HCT116 (cell line): Measurements from ENCODE around the gene JAG1. TPM values are rescaled to one million over a fixed set of nuclear protein-coding genes. Genes with fewer than 3 reads are reported as not detected.

Experiments used
- ATAC-seq: fragments of 200-7000 bp; cut with Tn5 transposase; 2 replicates; pipeline ENCODE4 v1.9.1; 2020; ENCODE audit warnings: mild to moderate bottlenecking, moderate library complexity
- BruUV-seq: library from RNA; stranded (reverse); fragments of 400-500 nt; replicated peaks from 2 replicates; lab custom pipeline; 2021; lab: Mats Ljungman, UMichigan
- CTCF ChIA-PET: fragments of 300-600 bp; sonication (Branson Sonifier 250); formaldehyde crosslinking; loops from one replicate; lab custom pipeline; 2021; ENCODE audit warnings: antibody characterized with exemption; lab: Charles Lee
- POLR2A ChIA-PET: fragments of 300-600, 350-600 bp; sonication (Branson Sonifier 250); formaldehyde crosslinking; loops from one replicate; lab custom pipeline; 2021; ENCODE audit warnings: antibody characterized with exemption; lab: Charles Lee
- RAD21 ChIA-PET, 2 experiments: fragments of 300-600 bp; sonication (Branson Sonifier 250); formaldehyde crosslinking; loops; one replicate each; lab custom pipeline; 2023; ENCODE audit warnings: low total read pairs in 2 of 2; ENCODE audit not compliant: uncharacterized antibody in 2 of 2, unreplicated experiment in 2 of 2, low non-redundant PET in 1 of 2; lab: Charles Lee
- DNase-seq: peaks from one replicate; pipeline ENCODE4 v3.0.0-alpha.2; 2010; ENCODE audit warnings: low read depth, low spot score
- H2AFZ ChIP-seq: fragments of 200-600 bp; shearing (Covaris generic), sonication (generic); 2 replicates; pipeline ENCODE4 v1.6.1; 2017; ENCODE audit warnings: low read depth, mixed run types, mixed read lengths, antibody characterized with exemption, low read length; ENCODE audit not compliant: poor library complexity, severe bottlenecking
- H3K27ac ChIP-seq: 2 replicates; pipeline ENCODE4 v1.5.1; 2012; ENCODE audit warnings: low read depth, low read length
- H3K27me3 ChIP-seq: fragments of 200-600 bp; sonication (generic); 2 replicates; pipeline ENCODE4 v1.6.1; 2016; ENCODE audit warnings: mixed run types, low read length, mixed read lengths; ENCODE audit not compliant: insufficient read depth
- H3K36me3 ChIP-seq, 2 experiments: fragments of 200-500 bp in 1 of 2; fragments of 200-600 bp in 1 of 2; sonication (Bioruptor generic) in 1 of 2; sonication (generic) in 1 of 2; 2 replicates each; pipeline versions ENCODE4 v1.5.1 to v1.6.1; 2014 to 2016; ENCODE audit warnings: low read length in 2 of 2, inconsistent platforms in 1 of 2, mixed read lengths in 1 of 2, mixed run types in 1 of 2; ENCODE audit not compliant: insufficient read depth in 2 of 2, control insufficient read depth in 1 of 2
- H3K4me1 ChIP-seq, 2 experiments: fragments of 200-600 bp in 1 of 2; sonication (generic) in 1 of 2; 2 replicates each; pipeline versions ENCODE4 v1.5.1 to v1.6.1; 2012 to 2017; ENCODE audit warnings: low read length in 2 of 2, inconsistent platforms in 1 of 2, mild to moderate bottlenecking in 1 of 2, mixed read lengths in 1 of 2, mixed run types in 1 of 2, moderate library complexity in 1 of 2; ENCODE audit not compliant: insufficient read depth in 2 of 2, control insufficient read depth in 1 of 2
- H3K4me2 ChIP-seq: fragments of 200-600 bp; sonication (generic); 2 replicates; pipeline ENCODE4 v1.6.1; 2017; ENCODE audit warnings: mixed run types, low read length, mixed read lengths
- H3K4me3 ChIP-seq, 2 experiments: fragments of 200-600 bp in 1 of 2; sonication (generic) in 1 of 2; replicated peaks in 1 of 2; 2 replicates each; pipeline ENCODE4 v1.5.1; 2011 to 2016; ENCODE audit warnings: low read length in 2 of 2, control low read depth in 1 of 2, low read depth in 1 of 2, mild to moderate bottlenecking in 1 of 2, mixed read lengths in 1 of 2, mixed run types in 1 of 2
- H3K79me2 ChIP-seq: fragments of 200-600 bp; sonication (generic); 2 replicates; pipeline ENCODE4 v1.6.1; 2017; ENCODE audit warnings: mild to moderate bottlenecking, mixed run types, low read length, moderate library complexity, mixed read lengths; ENCODE audit not compliant: insufficient read depth
- H3K9ac ChIP-seq: fragments of 200-600 bp; sonication (generic); 2 replicates; pipeline ENCODE4 v1.6.1; 2016; ENCODE audit warnings: low read length, mixed read lengths
- H3K9me2 ChIP-seq: fragments of 200-600 bp; sonication (generic), shearing (Covaris generic); 2 replicates; pipeline ENCODE4 v1.6.1; 2017; ENCODE audit warnings: mixed run types, mild to moderate bottlenecking, moderate library complexity; ENCODE audit not compliant: insufficient read depth
- H3K9me3 ChIP-seq, 2 experiments: fragments of 200-500 bp in 1 of 2; fragments of 200-600 bp in 1 of 2; sonication (Bioruptor generic) in 1 of 2; sonication (generic) in 1 of 2; 2 replicates each; pipeline ENCODE4 v1.6.1; 2014 to 2017; ENCODE audit warnings: low read length in 2 of 2, mixed read lengths in 2 of 2, inconsistent platforms in 1 of 2, low read depth in 1 of 2, mild to moderate bottlenecking in 1 of 2, mixed run types in 1 of 2, moderate library complexity in 1 of 2; ENCODE audit not compliant: control insufficient read depth in 1 of 2, insufficient read depth in 1 of 2
- H4K20me1 ChIP-seq: fragments of 200-600 bp; sonication (generic), shearing (Covaris generic); 2 replicates; pipeline ENCODE4 v1.6.1; 2017; ENCODE audit warnings: mixed run types, mild to moderate bottlenecking, moderate library complexity; ENCODE audit not compliant: insufficient read depth
- ATF3 ChIP-seq: IDR thresholded peaks from 2 replicates; pipeline ENCODE4 v1.6.1; 2012
- CBX3 ChIP-seq: IDR thresholded peaks from 2 replicates; pipeline ENCODE4 v1.6.1; 2012; ENCODE audit warnings: low read depth
- CTCF ChIP-seq, 3 experiments: fragments of 200-600 bp in 1 of 3; sonication (generic) in 1 of 3; IDR thresholded peaks in 2 of 3; conservative IDR thresholded peaks in 1 of 3; 2 replicates each; pipeline ENCODE4 v1.5.1; 2012 to 2017; ENCODE audit warnings: low read depth in 2 of 3, low read length in 2 of 3, antibody characterized with exemption in 1 of 3, borderline replicate concordance in 1 of 3, control low read depth in 1 of 3, mild to moderate bottlenecking in 1 of 3, mixed read lengths in 1 of 3, mixed run types in 1 of 3, moderate library complexity in 1 of 3; ENCODE audit not compliant: insufficient read depth in 1 of 3
- FOSL1 ChIP-seq: IDR thresholded peaks from 2 replicates; pipeline ENCODE4 v1.6.1; 2012; ENCODE audit warnings: low read depth
- POLR2AphosphoS5 ChIP-seq: IDR thresholded peaks from 2 replicates; pipeline ENCODE4 v1.6.1; 2011; ENCODE audit warnings: mild to moderate bottlenecking, low read depth, low read length, moderate library complexity
- REST ChIP-seq: IDR thresholded peaks from 2 replicates; pipeline ENCODE4 v1.6.1; 2012; ENCODE audit warnings: low read depth
- SRF ChIP-seq: IDR thresholded peaks from 2 replicates; pipeline ENCODE4 v1.6.1; 2012; ENCODE audit warnings: low read depth
- TCF7L2 ChIP-seq: IDR thresholded peaks from 2 replicates; pipeline ENCODE4 v1.7.0; 2011; ENCODE audit warnings: borderline replicate concordance, inconsistent platforms; ENCODE audit not compliant: insufficient read depth, insufficient read length; ENCODE audit errors: extremely low read depth
- YY1 ChIP-seq: IDR thresholded peaks from 2 replicates; pipeline ENCODE4 v1.6.1; 2011; ENCODE audit warnings: low read length, low read depth, moderate library complexity, mild to moderate bottlenecking; ENCODE audit not compliant: insufficient replicate concordance; ENCODE audit errors: extremely low read depth
- ZBTB33 ChIP-seq: IDR thresholded peaks from 2 replicates; pipeline ENCODE4 v1.6.1; 2011; ENCODE audit warnings: mild to moderate bottlenecking, low read length, moderate library complexity; ENCODE audit not compliant: insufficient replicate concordance; ENCODE audit errors: extremely low read depth
- ZFX ChIP-seq: fragments of 450-650 bp; IDR thresholded peaks from 2 replicates; pipeline ENCODE4 v1.6.1; 2017
- ZNF274 ChIP-seq: fragments of 200-500 bp; sonication (Bioruptor generic); IDR thresholded peaks from 2 replicates; pipeline ENCODE4 v1.6.1; 2014; ENCODE audit warnings: mild to moderate bottlenecking, low read depth, low read length, inconsistent platforms
- intact Hi-C: fragments of 100-400 bp; cut with micrococcal nuclease; formaldehyde crosslinking; loops from 2 replicates; pipeline ENCODE4 v1.10.0; 2022
- total RNA-seq: library from RNA; stranded (reverse); gene quantifications from one replicate; pipeline ENCODE4 v1.2.1, GENCODE V29; 2021; ENCODE audit not compliant: unreplicated experiment

The JAG1 gene
- total RNA-seq, 1 experiment from 2014 or later: 31.9 TPM

GRCh38 chr20:10662661-10663458 is 10.9 kb downstream of the JAG1 start:
- RAD21 ChIA-PET: no interaction called here
- intact Hi-C loops: no loop called here
- no peaks in the 10 kb centered on the region for H3K9me2 ChIP-seq
- peaks cover 10% of the 10 kb centered on the region; the same call in 1 of the 2 replicates for H3K79me2 ChIP-seq
- H4K20me1 ChIP-seq: no peaks in the 10 kb centered on the region; the same call in 1 of the 2 replicates
- peaks cover 37 to 52% of the 10 kb centered on the region in 2 experiments; a peak in 3 of 4 replicates for H3K36me3 ChIP-seq
- no peak overlapping the region for H3K27ac ChIP-seq
- CTCF ChIA-PET: no interaction called here
- POLR2A ChIA-PET: no interaction called here
- H3K4me1 ChIP-seq: peaks cover 5 to 19% of the 10 kb centered on the region in 2 experiments; a peak in 2 of 4 replicates
- H3K9me3 ChIP-seq: no peaks in the 10 kb centered on the region
- no peak overlapping the region for H2AFZ ChIP-seq
- DNase-seq (no peak), ATAC-seq (no peak)
- TF ChIP-seq ZNF274 (no peak), TCF7L2 (no peak), REST (no peak), YY1 (no peak), ZFX (no peak), ATF3 (no peak), CBX3 (no peak), POLR2AphosphoS5 (no peak), SRF (no peak), ZBTB33 (no peak), CTCF (IDR thresholded peaks at IDR 0.05 in 2 of 3, conservative IDR thresholded peaks at IDR 0.05 in 1 of 3; ENCODE audit: borderline replicate concordance in 1 of 3, insufficient read depth in 1 of 3, low read depth in 2 of 3, low read length in 2 of 3) (no peak), FOSL1 (no peak)
- H3K4me3 ChIP-seq: no peak overlapping the region
- no peaks in the 10 kb centered on the region for H3K27me3 ChIP-seq
- no TSS peak for BruUV-seq
- no peak overlapping the region for H3K4me2 ChIP-seq
- H3K9ac ChIP-seq: no peak overlapping the region
